Upper lobe of right lung (tissue), 1 donor: Measurements from ENCODE around the gene TMEM272. TPM values are rescaled to one million over a fixed set of nuclear protein-coding genes. Genes with fewer than 3 reads are reported as not detected.

Source experiments
- ATAC-seq: fragments of 200-7000 bp; cut with Tn5 transposase; one replicate; pipeline ENCODE4 v1.9.1; 2020; ENCODE audit warnings: mild to moderate bottlenecking, moderate library complexity
- DNase-seq: peaks from one replicate; pipeline ENCODE4 v3.0.0-alpha.2; 2020
- H3K27ac ChIP-seq: fragments of 200-600 bp; one replicate; pipeline ENCODE4 v1.8.0; 2022
- H3K27me3 ChIP-seq: fragments of 200-600 bp; one replicate; pipeline ENCODE4 v1.8.0; 2022; ENCODE audit warnings: mild to moderate bottlenecking
- H3K36me3 ChIP-seq: fragments of 200-600 bp; one replicate; pipeline ENCODE4 v1.8.0; 2022
- H3K4me1 ChIP-seq: fragments of 200-600 bp; one replicate; pipeline ENCODE4 v1.8.0; 2022
- H3K4me3 ChIP-seq: fragments of 200-600 bp; one replicate; pipeline ENCODE4 v1.8.0; 2022; ENCODE audit warnings: mild to moderate bottlenecking
- H3K9me3 ChIP-seq: fragments of 200-600 bp; one replicate; pipeline ENCODE4 v1.8.0; 2022
- intact Hi-C: fragments of 100-400 bp; cut with DNase I; formaldehyde crosslinking; loops from one replicate; pipeline ENCODE4 v1.11.0; 2022
- total RNA-seq: library from RNA; stranded (reverse); fragmentation: NEBNext Ultra II Directional; extraction: Animal tissue kit (Norgen Biotek cat#: 25700); gene quantifications from one replicate; pipeline ENCODE4 v1.2.1, GENCODE V29; 2021
- TF ChIP-seq, protein P1 (sequence below): fragments of 200-600 bp; IDR thresholded peaks from one replicate; pipeline ENCODE4 v1.8.0; 2022; ENCODE audit warnings: antibody characterized with exemption
- donor health status: DM: no; HTN: yes; CAD: no; lungs with severe emphysema.

TMEM272 gene
- total RNA-seq, 1 donor from 2014 or later: not detected

DNA sequence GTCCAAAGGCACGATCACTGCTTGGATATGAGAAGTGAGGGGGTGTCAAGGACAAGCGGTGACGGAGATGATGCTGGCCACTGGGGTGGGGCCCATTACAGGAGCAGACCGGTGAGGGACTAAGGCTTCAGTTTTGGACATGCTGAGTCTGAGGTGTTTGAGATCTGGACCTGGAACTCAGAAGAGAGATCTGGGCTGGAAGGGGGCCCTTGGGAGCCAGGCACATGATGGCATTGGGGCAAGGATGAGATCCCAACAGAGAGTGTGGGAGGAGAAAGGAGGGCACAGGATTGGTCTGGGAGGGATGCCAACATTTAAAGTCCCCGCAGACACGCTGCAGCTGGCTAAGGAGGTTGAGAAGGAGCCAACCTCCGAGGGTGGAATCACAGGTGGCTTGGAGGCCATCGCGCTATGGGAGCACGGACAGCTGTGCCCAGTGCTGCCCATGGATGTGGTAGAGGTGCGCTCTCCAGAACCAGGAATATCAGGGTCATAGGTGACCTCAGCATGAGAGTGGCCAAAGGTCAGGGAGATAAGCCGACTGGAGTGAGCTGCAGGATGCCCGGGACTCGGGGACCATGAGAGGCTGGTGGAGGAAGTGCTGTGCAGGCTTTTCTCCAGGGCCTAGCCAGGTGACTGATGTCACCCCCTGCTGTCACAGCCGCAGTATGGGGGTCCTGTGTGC is 62.8 kb downstream of the TMEM272 start:
- TF ChIP-seq, protein P1, sequence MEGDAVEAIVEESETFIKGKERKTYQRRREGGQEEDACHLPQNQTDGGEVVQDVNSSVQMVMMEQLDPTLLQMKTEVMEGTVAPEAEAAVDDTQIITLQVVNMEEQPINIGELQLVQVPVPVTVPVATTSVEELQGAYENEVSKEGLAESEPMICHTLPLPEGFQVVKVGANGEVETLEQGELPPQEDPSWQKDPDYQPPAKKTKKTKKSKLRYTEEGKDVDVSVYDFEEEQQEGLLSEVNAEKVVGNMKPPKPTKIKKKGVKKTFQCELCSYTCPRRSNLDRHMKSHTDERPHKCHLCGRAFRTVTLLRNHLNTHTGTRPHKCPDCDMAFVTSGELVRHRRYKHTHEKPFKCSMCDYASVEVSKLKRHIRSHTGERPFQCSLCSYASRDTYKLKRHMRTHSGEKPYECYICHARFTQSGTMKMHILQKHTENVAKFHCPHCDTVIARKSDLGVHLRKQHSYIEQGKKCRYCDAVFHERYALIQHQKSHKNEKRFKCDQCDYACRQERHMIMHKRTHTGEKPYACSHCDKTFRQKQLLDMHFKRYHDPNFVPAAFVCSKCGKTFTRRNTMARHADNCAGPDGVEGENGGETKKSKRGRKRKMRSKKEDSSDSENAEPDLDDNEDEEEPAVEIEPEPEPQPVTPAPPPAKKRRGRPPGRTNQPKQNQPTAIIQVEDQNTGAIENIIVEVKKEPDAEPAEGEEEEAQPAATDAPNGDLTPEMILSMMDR: no peak
- intact Hi-C loops: no loop called here
- Histone ChIP-seq H3K9me3 (no peaks in the 10 kb centered on the region), H3K4me1 (peaks cover 8% of the 10 kb centered on the region), H3K4me3 (no peak overlapping the region), H3K27ac (no peak overlapping the region), H3K27me3 (no peaks in the 10 kb centered on the region), H3K36me3 (no peaks in the 10 kb centered on the region)
- ATAC-seq (peak; percentile 3), DNase-seq (no peak)

DNA sequence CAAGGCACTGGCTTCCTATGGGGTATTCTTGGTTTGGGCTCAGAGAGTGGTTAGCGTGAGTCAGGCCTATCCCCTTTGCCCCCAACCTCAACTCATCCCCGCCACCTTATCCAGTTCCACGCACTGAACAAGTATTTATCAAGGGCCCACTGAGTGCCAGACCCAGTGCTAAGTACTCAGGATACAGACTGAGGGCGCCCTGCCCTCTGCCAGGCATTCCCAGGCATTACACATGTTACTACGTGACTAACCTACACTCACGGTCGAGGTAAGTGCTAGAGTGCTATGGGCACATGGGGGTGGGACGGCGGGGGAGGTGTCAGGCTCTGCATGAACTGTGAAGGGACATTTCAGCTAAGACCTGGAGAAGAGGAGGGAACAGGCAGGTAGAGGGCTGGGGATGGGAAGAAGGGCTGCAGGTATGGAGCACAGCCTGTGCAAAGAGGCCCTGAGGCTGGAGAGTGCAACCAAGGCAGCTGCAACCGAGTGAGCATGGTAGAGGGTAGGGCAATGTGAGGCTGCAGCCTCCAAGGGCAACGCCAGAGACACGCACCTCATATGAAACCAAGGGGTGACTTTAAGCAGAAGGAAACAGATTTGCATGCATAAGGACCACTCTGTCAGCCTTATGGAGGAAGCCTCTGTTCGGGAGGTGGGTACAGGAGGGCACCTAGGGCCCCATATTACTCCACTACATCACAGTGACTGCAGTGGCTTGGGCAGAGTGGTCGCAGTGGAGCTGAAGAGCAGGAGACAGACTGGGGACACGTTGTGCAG is 63.5 kb downstream of the TMEM272 start:
- H3K27ac ChIP-seq: no peak overlapping the region
- no peaks in the 10 kb centered on the region for H3K36me3 ChIP-seq
- no peak overlapping the region for H3K4me3 ChIP-seq
- peak; percentile 86 for ATAC-seq
- DNase-seq: no peak
- TF ChIP-seq, protein P1: peak; percentile 33
- H3K9me3 ChIP-seq: no peaks in the 10 kb centered on the region
- intact Hi-C loops: no loop called here
- H3K27me3 ChIP-seq: no peaks in the 10 kb centered on the region
- H3K4me1 ChIP-seq: peaks cover under 1% of the 10 kb centered on the region

GRCh38 chr13:51780099-51780498 is 64.9 kb downstream of the TMEM272 start:
- Histone ChIP-seq H3K27ac (no peak overlapping the region), H3K4me1 (no peaks in the 10 kb centered on the region), H3K9me3 (no peaks in the 10 kb centered on the region), H3K4me3 (no peak overlapping the region), H3K27me3 (no peaks in the 10 kb centered on the region), H3K36me3 (no peaks in the 10 kb centered on the region)
- no peak for ATAC-seq
- DNase-seq: no peak
- intact Hi-C loops: no loop called here
- TF ChIP-seq, protein P1: no peak

- Histone ChIP-seq H3K27ac (no peak overlapping the region), H3K27me3 (no peaks in the 10 kb centered on the region), H3K36me3 (no peaks in the 10 kb centered on the region), H3K4me1 (no peaks in the 10 kb centered on the region), H3K9me3 (no peaks in the 10 kb centered on the region), H3K4me3 (no peak overlapping the region)
- intact Hi-C loops: no loop called here
- no peak for DNase-seq
- ATAC-seq: no peak
- TF ChIP-seq, protein P1: no peak
Observed at GRCh38 chr13:51778392-51778791, 66.6 kb downstream of the TMEM272 start.

DNA sequence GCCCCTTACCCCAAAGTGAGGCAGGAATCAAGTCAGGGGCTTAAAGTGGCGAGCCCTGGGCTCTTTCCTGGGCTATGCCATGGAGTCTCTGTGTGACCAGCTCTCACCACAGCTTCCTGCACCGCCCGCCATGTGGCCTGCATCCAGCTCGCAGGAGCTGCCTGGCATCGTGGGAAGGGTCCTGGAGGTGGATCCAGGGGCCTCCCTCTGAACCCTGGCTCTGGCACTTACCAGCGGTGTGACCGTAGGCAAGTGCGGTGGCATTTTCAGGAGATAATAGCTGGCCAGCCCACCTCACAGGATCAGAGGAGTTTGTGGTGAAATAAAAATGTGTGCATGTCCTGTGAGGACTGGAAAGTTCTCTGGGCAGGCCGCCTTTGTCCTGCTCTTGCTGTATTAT is 67.1 kb downstream of the TMEM272 start:
- H3K4me3 ChIP-seq: no peak overlapping the region
- H3K36me3 ChIP-seq: peaks cover 2% of the 10 kb centered on the region
- intact Hi-C loops: no loop called here
- no peaks in the 10 kb centered on the region for H3K9me3 ChIP-seq
- H3K27ac ChIP-seq: no peak overlapping the region
- ATAC-seq (no peak), DNase-seq (no peak)
- no peaks in the 10 kb centered on the region for H3K4me1 ChIP-seq
- H3K27me3 ChIP-seq: no peaks in the 10 kb centered on the region
- TF ChIP-seq, protein P1: no peak
